ENCODE data around the gene IL2RG. TPM values are rescaled to one million over a fixed set of nuclear protein-coding genes. Genes with fewer than 3 reads are reported as not detected.

IL2RG gene
- polyA plus RNA-seq, 1 experiment: not detected

DNA sequence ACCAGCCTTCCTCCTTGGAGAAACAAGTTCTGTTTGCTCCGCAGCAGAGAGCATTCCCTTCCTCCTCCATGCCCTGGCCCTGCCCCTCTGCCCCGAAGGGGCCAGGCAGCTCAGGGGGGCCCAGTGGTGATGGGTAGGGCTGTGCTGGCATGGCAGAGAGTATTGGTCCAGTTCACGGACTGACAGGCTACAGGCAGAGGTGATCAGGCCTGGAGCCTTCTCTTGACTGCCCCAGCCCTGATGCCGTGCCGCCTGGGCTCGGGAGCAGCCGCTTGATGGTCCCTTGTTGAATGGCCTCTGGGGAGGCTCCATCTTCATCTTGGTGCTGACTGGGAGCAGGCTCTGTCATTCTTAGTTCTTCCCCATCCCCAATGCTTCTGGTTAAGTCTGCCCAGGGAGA is 42.8 kb upstream of the IL2RG start:
- Histone ChIP-seq H3K27me3 (ENCODE audit: control insufficient read depth, insufficient read depth, low read length) (peaks cover 5% of the 10 kb centered on the region), H3K9me3 (ENCODE audit: control insufficient read depth, insufficient read depth, low read length) (no peaks in the 10 kb centered on the region), H3K4me3 (ENCODE audit: low read depth, low read length) (no peak overlapping the region), H3K27ac (ENCODE audit: low read depth, low read length) (no peak overlapping the region)
- DNase-seq (ENCODE audit: low read depth, low spot score): no peak
- TF ChIP-seq CTCF (IDR thresholded peaks at IDR 0.05; ENCODE audit: low read depth, low read length): no peak
- CTCF ChIA-PET: no interaction called here
- POLR2A ChIA-PET: no interaction called here

DNA sequence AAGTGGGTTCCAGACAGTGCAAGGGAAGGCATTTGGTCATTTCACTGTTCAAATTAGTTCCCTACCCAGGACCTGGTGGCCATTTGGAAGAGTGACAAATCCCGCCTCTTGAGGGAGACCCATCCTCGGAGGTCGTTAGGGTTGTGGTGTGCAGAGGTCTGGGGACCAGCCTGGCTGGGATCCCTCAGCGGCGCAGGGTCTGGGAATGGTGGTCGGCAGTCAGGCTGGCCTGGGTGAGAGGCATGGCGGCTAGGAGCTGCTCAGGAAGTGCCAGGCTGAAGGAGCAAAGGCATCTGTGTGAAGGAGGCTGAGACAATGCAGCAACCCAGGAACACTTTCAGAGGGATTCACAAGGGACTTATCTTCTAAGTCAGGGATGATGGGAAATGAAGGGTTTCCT is 40.0 kb upstream of the IL2RG start:
- ChIA-PET POLR2A (no interaction called here), CTCF (no interaction called here)
- Histone ChIP-seq H3K27ac (ENCODE audit: low read depth, low read length) (no peak overlapping the region), H3K4me3 (ENCODE audit: low read depth, low read length) (no peak overlapping the region), H3K27me3 (ENCODE audit: control insufficient read depth, insufficient read depth, low read length) (peaks cover 5% of the 10 kb centered on the region), H3K9me3 (ENCODE audit: control insufficient read depth, insufficient read depth, low read length) (no peaks in the 10 kb centered on the region)
- DNase-seq (ENCODE audit: low read depth, low spot score): no peak
- TF ChIP-seq CTCF (IDR thresholded peaks at IDR 0.05; ENCODE audit: low read depth, low read length): no peak

- Histone ChIP-seq H3K9me3 (ENCODE audit: control insufficient read depth, insufficient read depth, low read length) (no peaks in the 10 kb centered on the region), H3K27ac (ENCODE audit: low read depth, low read length) (no peak overlapping the region), H3K27me3 (ENCODE audit: control insufficient read depth, insufficient read depth, low read length) (peaks cover 2% of the 10 kb centered on the region), H3K4me3 (ENCODE audit: low read depth, low read length) (no peak overlapping the region)
- DNase-seq (ENCODE audit: low read depth, low spot score): no peak
- CTCF ChIA-PET: no interaction called here
- POLR2A ChIA-PET: no interaction called here
- no peak for TF ChIP-seq CTCF (IDR thresholded peaks at IDR 0.05; ENCODE audit: low read depth, low read length)
Measured at GRCh38 chrX:71148278-71148663, 36.9 kb upstream of the IL2RG start.

GRCh38 chrX:71147496-71148277 is 36.3 kb upstream of the IL2RG start:
- H3K9me3 ChIP-seq (ENCODE audit: control insufficient read depth, insufficient read depth, low read length): no peaks in the 10 kb centered on the region
- no peak for DNase-seq (ENCODE audit: low read depth, low spot score)
- H3K27ac ChIP-seq (ENCODE audit: low read depth, low read length): no peak overlapping the region
- ChIA-PET CTCF (no interaction called here), POLR2A (no interaction called here)
- no peak overlapping the region for H3K4me3 ChIP-seq (ENCODE audit: low read depth, low read length)
- TF ChIP-seq CTCF (IDR thresholded peaks at IDR 0.05; ENCODE audit: low read depth, low read length): no peak
- H3K27me3 ChIP-seq (ENCODE audit: control insufficient read depth, insufficient read depth, low read length): peaks cover 2% of the 10 kb centered on the region

DNA sequence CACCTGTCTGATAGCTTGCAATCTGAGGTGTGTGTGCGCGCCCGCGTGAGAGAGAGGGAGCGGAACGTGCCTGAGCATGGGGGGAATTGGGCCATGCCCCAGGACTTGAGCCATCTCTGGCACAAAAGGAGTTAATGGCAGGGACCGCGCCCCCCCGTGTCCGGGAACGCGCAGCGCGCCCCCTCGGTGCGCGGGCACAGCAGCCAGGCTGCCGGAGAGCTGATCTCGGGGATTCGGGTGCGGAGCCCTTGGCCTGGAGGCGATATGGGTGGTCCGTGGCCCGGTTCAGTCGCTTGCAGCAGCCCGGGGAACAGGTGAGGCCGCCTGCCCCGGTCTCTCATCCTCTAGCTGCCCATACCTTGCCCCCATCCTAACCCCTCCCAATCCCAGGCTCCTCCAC is 33.3 kb upstream of the IL2RG start, which contains the start of gene NLGN3:
NLGN3 (plus strand) TSS at position 191 of the 400 bp plus-strand sequence. CDS start 2,909 bp downstream, outside the sequence.
- ChIA-PET POLR2A (no interaction called here), CTCF (no interaction called here)
- Histone ChIP-seq H3K27ac (ENCODE audit: low read depth, low read length) (no peak within 1 kb of the TSS), H3K9me3 (ENCODE audit: control insufficient read depth, insufficient read depth, low read length) (no peaks in the 10 kb centered on the region), H3K4me3 (ENCODE audit: low read depth, low read length) (peak within 1 kb of the TSS; percentile 29; the same call in 1 of the 2 replicates), H3K27me3 (ENCODE audit: control insufficient read depth, insufficient read depth, low read length) (no peaks in the 10 kb centered on the region)
- no peak for TF ChIP-seq CTCF (IDR thresholded peaks at IDR 0.05; ENCODE audit: low read depth, low read length)
- no peak for DNase-seq (ENCODE audit: low read depth, low spot score)
